Ovary (tissue), 3 donors: ENCODE measurements around the gene SLC1A7.

ENCODE experiments used
- POLR2A ChIP-seq: fragments of 450-650 bp; IDR thresholded peaks from one replicate; pipeline ENCODE4 v1.6.1; 2017; ENCODE audit warnings: antibody characterized with exemption, mild to moderate bottlenecking, moderate library complexity
- TF ChIP-seq, protein P1 (sequence below), 3 donors: fragments of 450-650 bp in 2 of 3; fragments of 200-600 bp in 1 of 3; IDR thresholded peaks; one replicate each; pipeline versions ENCODE4 v1.5.1 to v1.8.0; 2016 to 2022; ENCODE audit warnings: antibody characterized with exemption in 3 of 3, mild to moderate bottlenecking in 1 of 3
- donor health status: DM: no; HTN: no; CAD: no.

DNA sequence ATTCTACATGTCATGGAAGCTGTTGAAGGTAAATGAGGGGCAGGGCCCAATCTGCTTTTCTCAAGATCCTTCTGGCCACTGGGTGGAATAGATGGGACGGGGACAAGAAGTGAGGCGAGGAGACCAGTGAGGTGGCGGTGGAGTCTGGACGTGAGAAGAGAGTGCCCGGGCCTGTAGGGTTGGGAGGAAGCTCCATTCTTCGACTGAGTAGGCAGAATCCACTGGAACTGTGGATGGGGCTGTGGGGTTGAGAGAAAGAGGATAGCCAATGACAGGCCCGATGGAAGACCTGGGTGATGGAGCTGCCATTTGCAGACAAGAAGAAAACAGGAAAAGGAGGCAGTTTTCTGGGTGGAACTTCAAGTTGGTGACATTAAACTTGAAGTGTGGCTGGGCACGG, 10.3 kb downstream of the SLC1A7 start:
- no peak for TF ChIP-seq POLR2A
- TF ChIP-seq, protein P1, sequence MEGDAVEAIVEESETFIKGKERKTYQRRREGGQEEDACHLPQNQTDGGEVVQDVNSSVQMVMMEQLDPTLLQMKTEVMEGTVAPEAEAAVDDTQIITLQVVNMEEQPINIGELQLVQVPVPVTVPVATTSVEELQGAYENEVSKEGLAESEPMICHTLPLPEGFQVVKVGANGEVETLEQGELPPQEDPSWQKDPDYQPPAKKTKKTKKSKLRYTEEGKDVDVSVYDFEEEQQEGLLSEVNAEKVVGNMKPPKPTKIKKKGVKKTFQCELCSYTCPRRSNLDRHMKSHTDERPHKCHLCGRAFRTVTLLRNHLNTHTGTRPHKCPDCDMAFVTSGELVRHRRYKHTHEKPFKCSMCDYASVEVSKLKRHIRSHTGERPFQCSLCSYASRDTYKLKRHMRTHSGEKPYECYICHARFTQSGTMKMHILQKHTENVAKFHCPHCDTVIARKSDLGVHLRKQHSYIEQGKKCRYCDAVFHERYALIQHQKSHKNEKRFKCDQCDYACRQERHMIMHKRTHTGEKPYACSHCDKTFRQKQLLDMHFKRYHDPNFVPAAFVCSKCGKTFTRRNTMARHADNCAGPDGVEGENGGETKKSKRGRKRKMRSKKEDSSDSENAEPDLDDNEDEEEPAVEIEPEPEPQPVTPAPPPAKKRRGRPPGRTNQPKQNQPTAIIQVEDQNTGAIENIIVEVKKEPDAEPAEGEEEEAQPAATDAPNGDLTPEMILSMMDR (IDR thresholded peaks at IDR 0.05) = no peak
